GM18505 (cell line): ENCODE measurements around the gene WWC2.
"Not testable (repeated sequence)": the region's sequence is repeated elsewhere in the genome, so short reads cannot be mapped to it uniquely, and the experiment has no call there.

ENCODE experiments used
- ATAC-seq: cut with Tn5 transposase; IDR thresholded peaks from one replicate; pipeline ENCODE4 v1.9.1; 2021; ENCODE audit not compliant: unreplicated experiment
- POLR2A ChIP-seq: IDR thresholded peaks from 4 replicates; pipeline ENCODE4 v1.6.1; 2011; ENCODE audit warnings: borderline replicate concordance; ENCODE audit not compliant: insufficient read depth, insufficient read length; ENCODE audit errors: extremely low read depth

Gene WWC2

DNA sequence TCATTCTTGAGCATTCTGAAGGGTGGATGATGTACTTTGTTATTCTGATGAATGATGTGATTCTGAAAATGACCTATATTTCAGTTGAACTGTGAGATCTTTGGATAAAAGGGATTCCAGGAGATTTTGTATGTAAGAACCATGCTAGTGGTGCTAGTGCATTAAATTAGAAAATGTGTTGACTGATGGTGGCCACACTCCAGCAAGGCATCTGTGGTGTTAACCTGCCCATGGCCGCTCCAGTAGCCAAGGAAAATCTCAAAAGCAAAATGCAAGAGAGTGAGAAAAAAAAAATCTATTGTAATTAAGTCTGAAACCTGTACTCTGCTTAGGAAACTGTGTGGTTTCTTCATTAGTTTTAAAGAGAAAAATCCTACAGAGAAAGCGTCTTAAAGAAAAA lies 93.5 kb downstream of the WWC2 start:
- TF ChIP-seq POLR2A, result no peak
- no peak for ATAC-seq

DNA sequence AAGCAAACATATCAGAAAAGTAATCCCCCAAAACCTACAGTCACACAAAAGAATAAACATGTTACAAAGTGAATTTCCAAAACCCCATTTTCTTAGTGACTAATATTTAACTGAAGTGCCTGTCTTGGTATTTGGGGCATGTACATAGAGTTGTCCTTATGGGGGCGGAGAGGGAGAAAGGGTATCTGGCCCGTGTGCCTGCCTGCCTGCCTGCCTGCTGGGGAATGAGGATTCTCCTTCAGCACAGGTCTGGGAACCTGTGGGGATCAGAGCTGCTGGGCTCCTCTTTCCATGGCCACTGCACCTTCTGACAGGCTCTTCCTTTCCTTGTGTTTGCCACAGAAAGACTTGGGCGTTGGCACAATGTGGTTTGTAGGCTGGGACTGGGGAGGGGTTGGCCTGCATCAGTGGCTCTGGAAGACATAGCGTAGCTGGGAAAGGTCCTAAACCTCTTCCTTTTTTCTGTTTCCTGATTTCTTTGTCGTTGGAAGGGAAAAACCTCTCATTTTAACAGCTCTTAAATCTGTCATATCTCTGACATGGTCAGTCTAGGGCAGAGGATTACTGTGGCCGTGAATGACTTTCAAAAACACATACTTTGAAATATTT lies 94.8 kb downstream of the WWC2 start:
- not testable (repeated sequence) for ATAC-seq

DNA sequence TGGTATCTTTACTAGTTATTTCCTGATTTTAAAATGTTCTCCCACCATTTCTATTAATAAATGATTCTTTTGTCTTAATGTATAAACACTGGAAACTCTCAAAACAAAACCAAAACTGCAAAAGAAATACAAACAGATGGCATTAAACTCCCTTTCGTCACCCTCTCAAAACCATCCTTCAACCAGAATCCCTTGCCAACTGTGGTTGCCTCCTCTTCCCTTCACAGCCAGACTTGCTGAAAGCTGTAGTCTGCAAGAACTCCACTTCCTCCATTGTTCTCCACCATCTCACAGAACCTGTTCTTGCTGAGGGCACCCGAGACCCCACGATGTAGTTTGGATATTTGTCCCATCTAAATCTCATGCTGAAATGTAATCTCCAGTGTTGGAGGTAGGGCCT lies 96.5 kb downstream of the WWC2 start:
- no peak for ATAC-seq
- TF ChIP-seq POLR2A, result no peak

DNA sequence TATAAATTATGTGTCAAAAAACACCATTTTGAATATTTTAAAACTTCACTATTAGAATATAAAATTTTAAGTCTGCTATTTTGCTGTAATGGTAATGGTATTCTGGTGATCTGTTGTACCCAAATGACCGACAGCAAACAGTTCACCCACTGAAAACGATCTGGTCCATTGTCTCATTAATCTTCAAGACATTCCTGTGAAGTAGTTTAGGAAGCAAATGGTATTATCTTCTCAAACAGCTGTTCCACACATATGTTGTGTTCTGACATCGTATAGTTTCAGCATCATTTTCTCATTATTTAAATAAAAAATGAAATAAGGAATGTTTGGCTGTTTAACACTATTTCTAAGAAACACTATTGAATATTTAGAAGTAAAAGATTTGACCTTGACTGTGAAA lies 98.1 kb downstream of the WWC2 start:
- ATAC-seq, result no peak
- TF ChIP-seq POLR2A, result no peak

DNA sequence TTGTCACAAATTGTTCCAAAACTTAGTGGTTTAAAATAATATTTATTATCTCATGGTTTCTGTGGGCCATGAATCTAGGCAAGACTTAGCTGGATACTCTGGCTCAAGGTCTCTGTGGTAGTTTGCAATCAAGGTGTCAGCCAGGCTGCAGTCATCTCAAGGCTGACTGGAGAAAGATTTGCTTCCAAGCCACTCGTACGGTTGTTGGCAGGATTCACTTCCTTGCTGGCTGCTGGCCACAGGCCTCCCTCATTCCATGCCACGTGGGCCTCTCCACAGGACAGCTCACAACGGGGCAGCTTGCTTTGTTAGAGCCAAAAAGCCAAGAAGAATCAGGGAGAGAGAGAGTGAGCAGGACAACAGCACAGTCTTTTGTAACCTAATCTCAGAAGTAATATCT lies 101.4 kb downstream of the WWC2 start:
- ATAC-seq, result no peak
- TF ChIP-seq POLR2A, result no peak

DNA sequence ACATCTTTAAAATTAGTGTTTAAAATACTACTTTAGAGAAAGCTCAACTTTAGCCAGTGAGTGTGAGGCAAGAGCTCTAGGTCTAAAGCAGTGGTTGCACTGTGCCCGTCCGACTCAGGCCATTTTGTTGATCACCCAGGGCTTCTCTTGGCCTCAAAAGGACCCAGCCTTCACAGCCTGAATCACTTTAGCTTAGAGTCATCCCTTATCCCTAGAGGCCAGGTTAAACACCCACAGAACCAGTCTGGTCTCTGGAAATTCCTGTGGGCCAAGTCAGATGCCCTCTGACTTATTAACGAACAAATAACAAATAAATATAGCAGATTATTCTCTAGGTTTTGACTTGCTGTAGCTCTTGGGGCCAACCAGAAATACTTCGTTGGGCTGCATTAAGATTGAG lies 102.3 kb downstream of the WWC2 start:
- no peak for TF ChIP-seq POLR2A
- ATAC-seq, result no peak

DNA sequence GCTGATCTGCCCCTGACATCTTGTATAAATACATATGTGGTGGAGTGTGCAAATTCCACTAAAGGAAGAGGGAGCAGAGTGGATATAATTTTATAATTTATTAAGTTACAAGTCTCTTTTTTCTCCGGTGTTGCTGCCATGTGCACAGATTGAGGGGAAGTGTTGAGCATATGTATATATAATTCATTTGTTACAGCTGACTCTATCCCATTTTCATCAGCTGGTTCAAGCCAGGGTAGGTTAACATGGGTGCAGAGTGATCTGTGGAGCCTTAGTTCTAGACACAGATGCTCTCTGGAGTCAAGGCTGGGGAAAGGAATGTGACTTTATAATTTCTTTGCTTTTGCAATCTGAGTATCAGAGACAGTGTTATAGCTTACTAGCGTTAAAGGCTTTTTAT lies 103.5 kb downstream of the WWC2 start:
- TF ChIP-seq POLR2A, result no peak
- ATAC-seq, result no peak

DNA sequence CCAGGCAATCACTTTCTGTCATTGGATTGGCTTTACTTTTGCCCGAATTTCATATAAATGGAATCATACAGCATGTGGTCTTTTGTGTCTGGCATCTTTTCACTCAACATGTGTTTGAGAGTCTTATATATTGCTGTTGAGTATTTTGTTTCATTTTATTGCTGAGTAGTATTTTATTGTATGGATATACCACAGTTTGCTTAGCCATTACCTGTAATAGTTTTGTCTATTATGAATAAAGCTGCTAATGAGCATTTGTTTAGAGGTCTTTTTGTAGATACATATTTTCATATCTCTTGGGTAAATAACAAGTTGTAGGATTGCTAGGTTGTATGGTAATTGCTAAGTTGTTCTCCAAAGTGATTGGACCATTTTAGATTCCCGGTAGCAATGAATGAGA lies 105.7 kb downstream of the WWC2 start:
- no peak for ATAC-seq
- no peak for TF ChIP-seq POLR2A

DNA sequence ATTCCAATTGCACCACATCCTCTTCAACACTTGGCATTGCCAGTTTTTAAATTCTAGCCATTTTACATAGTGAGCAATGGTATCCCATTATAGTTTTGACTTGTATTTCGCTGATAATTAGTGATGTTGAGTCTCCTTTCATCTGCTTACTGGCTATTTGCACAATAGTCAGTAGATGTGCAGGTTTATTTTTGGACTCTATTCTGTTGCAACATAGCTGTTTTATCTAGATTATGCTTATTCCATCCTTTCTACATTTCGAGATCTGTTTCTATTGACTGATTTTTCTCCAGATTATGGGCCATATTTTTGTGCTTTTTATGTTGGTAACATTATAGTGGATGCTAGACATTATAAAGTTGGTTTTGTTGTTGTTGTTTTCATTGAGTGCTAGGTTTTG lies 106.1 kb downstream of the WWC2 start:
- no peak for TF ChIP-seq POLR2A
- ATAC-seq, result no peak

DNA sequence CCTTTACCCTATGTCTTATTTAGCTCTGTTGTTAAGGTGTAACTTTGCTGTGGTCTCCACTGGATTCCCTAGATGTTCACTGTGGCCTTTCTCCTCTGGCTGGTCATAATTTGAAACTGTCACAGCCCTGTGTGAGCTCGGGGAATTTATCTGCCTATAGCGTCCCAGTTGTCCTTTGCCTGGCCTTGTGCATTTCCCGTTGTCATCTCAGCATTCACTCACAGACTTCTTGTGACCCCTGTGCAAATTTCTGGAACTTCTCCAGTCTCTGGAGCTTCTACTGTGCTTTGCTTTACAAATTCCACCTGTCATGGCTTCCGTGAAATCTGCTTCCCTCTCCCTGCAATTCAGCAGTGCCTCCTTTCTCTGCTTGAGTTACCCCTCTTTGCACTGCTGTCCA lies 106.7 kb downstream of the WWC2 start:
- ATAC-seq, result no peak
- TF ChIP-seq POLR2A, result no peak

DNA sequence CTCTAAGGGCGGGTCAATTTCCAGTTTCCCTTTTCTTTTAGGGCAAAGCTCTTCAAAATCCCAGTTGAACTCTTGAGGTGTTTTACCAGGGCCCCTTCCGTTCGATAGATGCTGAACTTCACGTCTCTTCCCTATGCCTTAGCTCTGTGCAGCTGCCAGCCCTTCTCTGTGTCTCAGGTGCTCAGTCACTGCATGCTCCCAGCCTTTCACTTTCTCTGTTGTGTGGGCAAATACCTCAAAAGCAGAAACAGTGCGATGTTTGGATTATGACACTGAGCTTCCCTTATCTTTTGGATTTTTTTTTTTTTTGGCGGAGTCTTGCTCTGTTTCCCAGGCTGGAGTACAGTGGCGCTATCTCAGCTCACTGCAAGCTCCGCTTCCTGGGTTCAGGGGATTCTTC lies 112.5 kb downstream of the WWC2 start:
- ATAC-seq, result no peak
- TF ChIP-seq POLR2A, result no peak

DNA sequence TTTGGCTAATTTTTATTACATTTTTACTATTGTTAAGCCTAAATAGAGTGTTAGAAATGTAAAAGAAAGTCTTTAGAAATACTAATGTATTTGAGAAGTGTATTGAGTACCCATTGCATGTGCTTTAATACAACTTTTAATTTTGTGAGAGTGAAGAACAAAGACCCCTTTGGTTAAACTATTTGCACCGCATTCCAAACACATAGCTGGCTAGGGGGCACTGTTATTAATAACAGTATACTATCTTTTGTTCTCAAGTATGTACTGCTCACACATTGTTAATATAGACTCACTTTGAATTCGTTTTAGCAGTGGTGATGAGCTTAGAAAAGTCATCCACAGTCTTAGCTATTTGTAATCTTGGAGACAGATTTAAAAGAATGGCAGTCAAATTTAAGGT lies 114.9 kb downstream of the WWC2 start:
- no peak for TF ChIP-seq POLR2A
- ATAC-seq, result no peak

DNA sequence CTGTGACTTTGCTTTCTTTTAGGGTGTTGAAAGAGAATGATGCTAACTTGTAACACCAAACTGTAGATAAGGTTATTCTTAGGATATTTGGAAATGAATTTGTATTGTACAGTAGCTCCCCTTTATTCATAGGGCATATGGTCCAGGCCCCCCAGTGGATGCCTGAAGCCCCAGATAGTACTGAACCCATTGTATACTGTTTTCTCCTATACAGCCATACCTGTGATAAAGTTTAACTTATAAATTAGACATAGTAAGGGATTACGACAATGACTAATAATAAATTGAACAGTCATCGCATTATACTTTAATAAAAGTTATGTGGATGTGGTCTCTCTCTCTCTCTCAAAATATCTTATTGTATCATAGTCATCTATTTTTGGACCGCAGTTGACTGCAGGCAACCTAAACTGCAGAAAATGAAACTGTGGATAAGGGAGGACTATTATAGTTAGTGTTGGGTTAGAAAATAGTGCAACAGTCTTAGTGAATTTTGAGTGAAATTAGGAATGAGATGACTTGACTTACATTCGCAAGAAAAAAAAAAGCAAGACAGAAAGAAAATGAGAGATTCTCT lies 115.9 kb downstream of the WWC2 start:
- no peak for TF ChIP-seq POLR2A
- ATAC-seq, result no peak

DNA sequence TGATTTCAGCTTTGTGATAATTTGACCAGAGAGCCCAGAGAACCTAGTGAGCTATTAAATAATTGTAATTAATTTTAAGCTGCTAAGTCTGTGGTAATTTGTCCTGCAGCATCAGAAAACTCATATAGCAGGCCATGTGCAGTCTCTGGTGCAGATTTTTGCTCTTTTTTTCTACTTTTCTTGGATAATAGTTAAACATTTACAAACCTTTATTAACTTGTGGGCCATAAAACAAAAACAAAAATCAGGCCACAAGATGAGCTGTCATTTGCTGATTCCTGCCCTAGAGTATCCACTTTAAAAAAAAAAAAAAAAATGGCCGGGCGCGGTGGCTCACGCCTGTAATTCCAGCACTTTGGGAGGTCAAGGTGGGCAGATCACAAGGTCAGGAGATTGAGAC lies 121.2 kb downstream of the WWC2 start:
- ATAC-seq, result no peak
- TF ChIP-seq POLR2A, result no peak

DNA sequence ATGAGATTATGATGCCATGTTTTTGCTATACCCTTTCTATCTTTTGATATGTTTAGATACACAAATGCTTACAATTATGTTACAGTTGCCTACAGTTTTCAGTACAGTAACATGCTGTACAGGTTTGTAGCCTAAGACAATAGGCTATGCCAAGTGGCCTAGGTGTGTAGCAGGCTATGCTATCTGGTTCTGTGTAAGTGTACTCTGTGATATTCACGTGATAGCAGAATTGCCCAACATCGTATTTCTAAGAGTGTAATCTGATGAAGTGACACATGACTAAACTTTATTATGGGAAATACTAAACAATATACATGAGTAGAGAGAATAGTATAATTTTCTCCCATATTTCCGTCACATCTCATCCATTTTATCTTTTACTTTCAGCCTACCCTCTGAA lies 124.0 kb downstream of the WWC2 start:
- no peak for TF ChIP-seq POLR2A
- ATAC-seq, result no peak
